GM19438 (cell line): ENCODE data around the gene SMIM14.
"Not testable (repeated sequence)": the region's sequence is repeated elsewhere in the genome, so short reads cannot be mapped to it uniquely, and the experiment has no call there.

Experiments used
- ATAC-seq: cut with Tn5 transposase; IDR thresholded peaks from one replicate; pipeline ENCODE4 v1.9.1; 2021; ENCODE audit warnings: low read depth; ENCODE audit not compliant: unreplicated experiment

Gene SMIM14

GRCh38 chr4:39514266-39514665 is 124.4 kb downstream of the SMIM14 start:
- ATAC-seq, result not testable (repeated sequence)

DNA sequence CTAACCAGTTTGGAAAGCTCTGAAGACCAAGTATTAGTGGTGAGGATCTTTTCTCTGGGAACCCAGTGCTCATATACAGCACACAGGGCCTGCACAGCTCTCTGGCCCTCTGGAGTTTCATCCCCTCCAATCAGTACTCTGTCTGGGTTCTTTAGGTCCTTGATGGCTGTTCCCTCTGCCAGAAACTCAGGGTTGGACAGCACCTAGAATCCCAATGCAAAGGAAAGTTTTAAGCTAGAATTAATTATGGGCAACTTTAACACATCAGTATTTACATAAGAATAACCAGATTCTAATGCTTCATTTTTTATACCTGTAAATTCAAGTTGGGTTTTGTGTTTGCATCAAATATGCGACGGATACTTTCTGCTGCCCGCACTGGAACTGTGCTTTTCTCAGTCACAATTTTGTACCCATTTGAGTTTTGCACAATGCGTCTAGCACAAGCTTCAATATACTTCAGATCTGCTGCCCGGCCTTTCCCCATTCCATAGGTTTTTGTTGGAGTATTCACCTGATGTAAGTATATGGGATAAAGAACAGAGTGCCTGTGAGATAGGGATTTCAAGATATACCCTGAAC is 128.2 kb downstream of the SMIM14 start:
- ATAC-seq, result no peak

- no peak for ATAC-seq
Observed at GRCh38 chr4:39505581-39505980, 133.1 kb downstream of the SMIM14 start.

GRCh38 chr4:39504538-39504937 is 134.1 kb downstream of the SMIM14 start:
- no peak for ATAC-seq

DNA sequence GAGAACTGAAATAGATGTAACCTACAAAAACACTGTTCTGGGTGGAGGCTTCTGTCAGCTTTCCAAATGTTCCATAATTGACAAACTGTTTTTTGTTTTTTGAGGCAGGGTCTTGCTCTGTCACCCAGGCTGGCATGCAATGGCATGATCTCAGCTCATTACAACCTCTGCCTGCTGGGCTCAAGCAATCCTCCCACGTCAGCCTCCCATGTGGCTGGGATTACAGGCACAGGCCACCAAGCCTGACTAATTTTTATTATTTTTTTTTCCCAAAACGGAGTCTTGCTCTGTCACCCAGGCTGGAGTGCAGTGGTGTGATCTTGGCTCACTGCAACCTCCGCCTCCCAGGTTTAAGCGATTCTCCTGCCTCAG is 136.0 kb downstream of the SMIM14 start:
- not testable (repeated sequence) for ATAC-seq

DNA sequence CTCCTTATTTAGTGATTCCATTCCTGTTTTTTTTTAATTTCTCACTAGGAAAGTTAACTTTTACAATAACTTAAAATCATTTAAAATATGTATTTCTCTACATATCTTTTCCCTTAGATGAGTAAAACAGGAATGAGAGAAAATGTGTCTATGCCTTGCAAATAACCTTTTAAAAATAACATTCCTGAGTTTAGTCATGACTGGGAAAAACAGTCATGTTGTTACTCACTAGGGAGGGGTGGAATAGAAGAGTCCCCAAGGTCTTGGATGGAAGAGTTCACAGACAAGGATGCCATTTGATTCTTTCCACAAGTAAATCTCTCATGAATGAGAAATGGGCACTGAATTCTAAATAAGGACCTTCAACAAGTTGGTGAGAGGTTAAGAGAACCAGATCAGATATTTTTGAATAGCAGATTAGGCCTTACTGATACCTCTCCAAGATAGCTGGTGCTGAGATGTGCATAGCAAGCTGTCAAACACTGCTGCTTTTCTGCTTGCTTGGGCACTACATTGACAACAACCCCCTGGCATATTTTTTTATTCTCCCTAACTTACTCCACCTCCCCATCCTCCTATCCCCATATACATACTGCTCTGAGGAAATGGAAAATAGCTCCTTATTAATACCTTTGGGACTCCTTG is 136.5 kb downstream of the SMIM14 start:
- no peak for ATAC-seq

DNA sequence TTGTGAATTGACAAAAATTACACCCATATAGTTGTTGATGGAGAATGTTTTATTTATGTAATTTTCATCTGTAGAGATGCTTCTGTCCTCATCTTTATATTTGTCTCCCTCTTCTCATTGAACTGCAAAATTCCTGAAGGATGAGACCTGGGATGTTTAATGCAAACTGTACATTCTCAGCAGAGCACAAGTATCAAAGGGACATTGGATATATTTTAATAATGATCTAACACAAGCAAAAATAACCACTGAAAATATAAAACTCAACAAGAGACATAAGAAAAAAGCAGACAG is 140.0 kb downstream of the SMIM14 start:
- no peak for ATAC-seq

GRCh38 chr4:39497909-39498726 is 140.5 kb downstream of the SMIM14 start:
- no peak for ATAC-seq
